GM18951 (cell line): ENCODE results near the gene MRPL3.

Source experiments
- POLR2A ChIP-seq: IDR thresholded peaks from 4 replicates; pipeline ENCODE4 v1.6.1; 2011; ENCODE audit warnings: mild to moderate bottlenecking; ENCODE audit not compliant: insufficient read length, insufficient read depth; ENCODE audit errors: extremely low read depth
- in situ Hi-C: fragments of 300-500 bp; cut with MboI; formaldehyde crosslinking; loops from one replicate; pipeline ENCODE4 v1.12.0; 2022; ENCODE audit warnings: low sequenced_read_pairs, mixed read lengths, inconsistent platforms; ENCODE audit not compliant: unreplicated experiment

The MRPL3 gene

GRCh38 chr3:131535131-131535530, 32.4 kb upstream of the MRPL3 start:
- in situ Hi-C loops = loop anchor here (25.0 kb wide), 2 partner anchors 477 to 652 kb away; no protein-coding TSS in a partner anchor
- no peak for TF ChIP-seq POLR2A

DNA sequence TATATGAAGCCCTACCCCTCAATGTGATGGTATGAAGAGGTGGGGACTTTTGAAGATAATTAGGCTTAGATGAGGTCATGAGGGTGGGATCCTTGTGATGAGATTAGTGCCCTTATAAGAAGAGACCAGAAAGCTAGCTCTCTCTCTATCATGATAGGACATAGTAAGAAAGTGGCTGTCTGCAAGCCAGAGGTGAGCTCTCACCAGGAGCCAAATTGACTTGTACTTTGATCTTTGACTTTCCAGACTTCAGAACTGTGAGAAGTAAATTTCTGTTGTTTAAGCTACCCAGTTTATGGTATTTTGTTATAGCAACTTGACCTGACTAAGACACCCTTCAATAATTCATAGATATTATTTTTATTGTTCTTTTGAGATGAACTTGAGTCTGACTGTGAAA, 29.9 kb upstream of the MRPL3 start:
- in situ Hi-C loops = loop anchor here (25.0 kb wide), 2 partner anchors 480 to 655 kb away; no protein-coding TSS in a partner anchor

GRCh38 chr3:131530843-131531242, 28.1 kb upstream of the MRPL3 start:
- no peak for TF ChIP-seq POLR2A
- in situ Hi-C loops = loop anchor here (25.0 kb wide), 2 partner anchors 481 to 656 kb away; no protein-coding TSS in a partner anchor

More for the DNA sequence above, 29.9 kb upstream of the MRPL3 start:
- TF ChIP-seq POLR2A = no peak

DNA sequence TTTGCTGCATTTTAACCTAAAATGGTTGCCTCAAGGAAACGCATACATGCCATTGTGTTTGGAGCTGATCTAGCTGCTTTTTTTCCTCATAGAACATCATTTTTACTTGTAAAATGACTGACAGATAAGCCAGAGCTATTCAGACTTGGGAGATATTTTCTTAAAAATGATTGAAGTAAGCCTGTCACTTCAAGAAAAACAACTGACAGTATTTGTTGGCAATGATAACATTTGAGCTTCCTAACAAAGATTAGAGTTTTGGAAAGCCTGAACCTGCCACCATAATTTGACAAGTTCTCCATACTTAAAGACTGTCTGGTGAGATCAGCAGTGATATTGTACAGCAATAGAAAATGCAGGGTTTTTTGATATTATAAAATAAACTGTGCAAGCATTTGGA, 27.6 kb upstream of the MRPL3 start:
- no peak for TF ChIP-seq POLR2A
- in situ Hi-C loops = loop anchor here (25.0 kb wide), 2 partner anchors 482 to 657 kb away; no protein-coding TSS in a partner anchor

DNA sequence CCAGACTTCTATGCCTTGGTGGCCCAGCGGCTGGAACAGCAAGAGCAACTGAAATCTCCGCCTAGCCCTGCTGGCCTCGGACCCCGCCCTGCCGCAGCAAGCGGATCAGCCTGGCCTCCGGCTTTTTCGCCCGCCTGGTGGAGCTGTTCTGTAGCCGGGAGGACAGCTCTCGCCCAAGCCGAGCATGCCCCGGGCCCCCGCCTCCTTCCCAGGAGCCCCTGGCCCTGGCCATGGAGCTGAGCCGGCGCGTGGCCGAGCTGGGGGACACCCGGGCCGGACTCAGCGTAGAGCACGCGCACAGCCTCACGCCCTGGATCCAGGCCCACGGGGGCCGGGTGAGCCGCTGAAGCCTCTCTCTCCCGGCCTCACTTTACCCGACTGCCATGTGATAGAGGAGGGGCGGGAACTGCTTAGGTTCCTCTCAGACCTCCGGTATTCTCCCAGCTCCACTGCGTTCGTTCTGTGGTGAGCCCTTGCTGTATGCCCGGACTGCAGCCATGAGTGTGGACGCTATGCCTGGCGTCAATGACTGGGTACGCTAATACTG, 24.1 kb upstream of the MRPL3 start:
- in situ Hi-C loops = loop anchor here (25.0 kb wide), 2 partner anchors 485 to 660 kb away; no protein-coding TSS in a partner anchor

GRCh38 chr3:131518680-131519079, 15.9 kb upstream of the MRPL3 start:
- in situ Hi-C loops = no loop called here
- TF ChIP-seq POLR2A = no peak

More for the DNA sequence above, 24.1 kb upstream of the MRPL3 start:
- TF ChIP-seq POLR2A = no peak

DNA sequence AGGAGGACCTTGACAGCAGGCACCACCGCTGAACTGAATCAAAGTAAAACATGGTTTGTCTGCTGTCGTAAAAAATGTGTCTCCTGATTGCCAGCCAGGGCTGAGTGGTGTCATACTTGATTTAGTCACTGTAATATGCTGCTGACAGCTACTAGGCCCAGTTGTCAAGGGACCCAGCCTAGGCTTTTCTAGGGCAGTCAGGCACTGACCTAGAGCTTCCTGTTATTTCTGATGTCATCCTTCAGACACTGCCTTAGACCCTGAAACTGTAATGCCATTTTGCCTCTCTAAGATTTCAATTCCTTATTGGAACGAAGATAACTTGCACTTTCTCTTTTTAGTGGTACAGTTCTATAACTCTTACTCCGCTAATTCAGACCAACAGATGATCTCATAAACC, 2.6 kb upstream of the MRPL3 start:
- TF ChIP-seq POLR2A = no peak
- in situ Hi-C loops = no loop called here

GRCh38 chr3:131503320-131503635, 507 bp upstream of the MRPL3 start:
- in situ Hi-C loops = no loop called here
- TF ChIP-seq POLR2A = no peak

DNA sequence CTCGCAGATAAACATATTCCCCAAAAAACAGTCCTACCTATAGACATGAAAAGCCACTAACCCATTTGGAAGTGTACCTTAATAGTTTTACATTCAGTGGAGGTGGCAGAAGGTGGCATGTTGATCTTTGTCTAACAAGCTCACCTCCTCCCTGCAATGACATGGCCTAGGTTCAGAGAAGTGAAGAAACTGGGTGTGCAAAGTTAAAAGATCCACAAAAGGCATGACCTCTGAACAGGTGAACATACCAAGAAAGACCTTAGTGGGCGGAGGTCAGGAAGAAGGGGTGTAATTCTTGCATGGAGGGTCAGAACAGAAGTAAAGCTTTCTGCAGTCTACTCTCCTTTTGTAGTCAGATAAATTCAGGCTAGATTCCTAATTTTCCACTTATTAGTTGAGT, 822 bp downstream of the MRPL3 start:
- TF ChIP-seq POLR2A = no peak
- in situ Hi-C loops = no loop called here

DNA sequence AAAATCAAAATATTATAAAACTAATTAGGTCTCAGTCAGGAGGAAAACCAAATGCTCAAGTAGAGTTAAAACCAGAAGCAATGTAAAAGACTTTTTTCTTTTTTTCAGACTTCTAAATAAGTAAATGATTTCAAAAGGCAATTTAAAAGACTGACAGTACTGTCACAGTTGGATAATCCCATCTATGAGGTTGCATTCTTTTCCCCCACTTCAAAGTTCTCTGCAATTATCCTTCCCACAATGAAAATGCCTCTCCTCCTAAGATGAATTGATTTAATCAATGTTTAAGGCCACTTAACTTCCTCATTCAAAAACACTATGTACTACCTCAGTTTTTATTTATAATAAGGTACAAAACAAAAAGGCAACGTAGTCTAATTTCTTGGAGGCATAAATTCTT, 8.1 kb downstream of the MRPL3 start:
- in situ Hi-C loops = loop anchor here (25.0 kb wide), 1 partner anchor 457 kb away; the partner anchor contains the start of genes ASTE1 and NEK11
- no peak for TF ChIP-seq POLR2A

DNA sequence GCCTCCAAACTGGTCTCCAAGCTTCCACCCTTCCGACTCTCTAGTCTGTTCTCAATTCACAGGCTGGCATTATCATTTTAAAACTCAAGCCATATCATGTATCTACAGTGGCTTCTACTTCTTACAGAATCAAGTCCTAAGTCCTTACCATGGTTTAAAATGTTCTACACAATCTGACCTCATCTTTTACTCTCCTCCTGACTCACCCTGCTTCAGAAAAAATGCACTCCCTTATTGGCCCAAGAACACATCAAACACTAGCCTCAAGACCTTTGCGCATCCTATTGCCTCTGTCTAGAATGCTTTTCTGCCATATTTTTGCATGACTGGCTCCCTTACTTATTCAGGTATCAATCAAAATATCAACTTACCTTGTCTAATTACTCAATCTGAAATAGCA, 11.0 kb downstream of the MRPL3 start:
- no peak for TF ChIP-seq POLR2A
- in situ Hi-C loops = loop anchor here (25.0 kb wide), 1 partner anchor 454 kb away; the partner anchor contains the start of genes ASTE1 and NEK11

- in situ Hi-C loops = loop anchor here (25.0 kb wide), 1 partner anchor 454 kb away; the partner anchor contains the start of genes ASTE1 and NEK11
- TF ChIP-seq POLR2A = no peak
Measured at GRCh38 chr3:131491084-131491483, 11.7 kb downstream of the MRPL3 start.

- in situ Hi-C loops = loop anchor here (25.0 kb wide), 1 partner anchor 449 kb away; the partner anchor contains the start of genes ASTE1 and NEK11
Measured at GRCh38 chr3:131486545-131486944, 16.2 kb downstream of the MRPL3 start.

GRCh38 chr3:131485119-131485518, 17.7 kb downstream of the MRPL3 start:
- in situ Hi-C loops = loop anchor here (25.0 kb wide), 1 partner anchor 448 kb away; the partner anchor contains the start of genes ASTE1 and NEK11
- TF ChIP-seq POLR2A = no peak

- in situ Hi-C loops = loop anchor here (25.0 kb wide), 1 partner anchor 447 kb away; the partner anchor contains the start of genes ASTE1 and NEK11
Measured at GRCh38 chr3:131484496-131485111, 18.2 kb downstream of the MRPL3 start.

More at GRCh38 chr3:131484496-131485111, 18.2 kb downstream of the MRPL3 start:
- no peak for TF ChIP-seq POLR2A
